ENCODE measurements around the gene AFF3.
"Not testable (repeated sequence)": the region's sequence is repeated elsewhere in the genome, so short reads cannot be mapped to it uniquely, and the experiment has no call there.

Gene AFF3

GRCh38 chr2:100085744-100086143 lies 56.6 kb downstream of the AFF3 start:
- CTCF ChIA-PET = interaction anchor here (0.5 kb wide), 1 partner anchor 529 kb away, joined by 3 read pairs; no protein-coding TSS in a partner anchor
- POLR2A ChIA-PET; DNase-seq (ENCODE audit: extremely low spot score): not testable (repeated sequence)

DNA sequence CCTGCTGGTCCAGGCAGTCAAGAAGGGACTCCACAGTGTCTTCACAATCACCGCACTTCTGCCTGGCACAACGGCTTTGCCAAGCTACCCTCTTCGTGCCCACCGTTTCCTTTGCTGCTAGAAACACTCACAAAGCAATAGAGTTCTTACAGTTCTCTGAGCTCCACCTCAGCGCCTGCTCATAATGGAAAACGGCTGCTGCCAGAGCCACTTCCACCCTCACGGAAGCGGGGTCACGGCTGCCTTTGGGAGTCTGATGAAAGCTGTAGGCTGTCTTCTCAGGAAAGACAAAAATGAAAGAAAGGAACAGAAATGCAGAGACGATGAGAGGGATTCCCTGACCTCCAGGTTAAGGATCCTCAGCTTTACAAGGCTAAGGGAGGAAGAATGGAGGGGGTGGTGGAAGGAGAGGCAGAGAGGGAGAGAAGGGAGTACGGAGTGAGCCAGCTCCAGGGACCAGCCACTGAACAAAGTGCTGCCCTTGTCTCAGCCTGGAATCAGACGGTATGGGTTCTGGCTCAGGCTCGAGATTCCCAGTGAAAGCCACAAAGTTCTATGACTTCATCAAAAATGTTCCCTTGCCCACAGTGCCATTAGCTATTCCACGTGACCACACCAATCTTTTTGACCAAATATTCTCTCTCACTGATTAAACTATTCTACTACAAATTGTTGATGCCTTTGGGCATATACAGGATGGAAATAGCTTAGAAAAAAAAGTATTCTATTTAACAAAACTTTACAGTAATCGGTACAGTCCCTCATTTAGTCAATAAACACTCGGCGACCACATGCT lies 58.8 kb downstream of the AFF3 start:
- CTCF ChIA-PET; DNase-seq (ENCODE audit: extremely low spot score); POLR2A ChIA-PET: not testable (repeated sequence)

GRCh38 chr2:100082302-100082978 lies 60.0 kb downstream of the AFF3 start:
- CTCF ChIA-PET; POLR2A ChIA-PET; DNase-seq (ENCODE audit: extremely low spot score): not testable (repeated sequence)

DNA sequence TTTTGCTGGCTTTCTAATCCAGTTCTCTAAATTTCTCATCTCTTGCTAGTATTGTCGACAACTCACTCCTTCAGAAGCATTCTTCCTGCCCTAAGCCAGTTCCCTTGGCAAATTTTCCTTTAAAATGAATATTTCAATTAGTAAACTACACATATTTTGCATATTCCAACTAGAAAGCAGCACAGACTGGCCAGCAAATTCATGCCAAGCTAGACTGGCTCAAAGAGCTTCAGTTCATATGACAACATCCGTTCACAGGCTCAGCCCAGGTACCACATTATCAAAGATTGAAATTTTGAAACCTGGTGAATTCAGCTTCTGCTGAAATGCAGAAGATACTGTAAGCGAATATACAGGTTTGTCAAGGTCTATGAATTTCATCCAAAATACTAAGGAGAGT lies 64.5 kb downstream of the AFF3 start:
- ChIA-PET CTCF (interaction anchor here (0.5 kb wide), 1 partner anchor 225 kb away, joined by 3 read pairs; no protein-coding TSS in a partner anchor), POLR2A (no interaction called here)
- DNase-seq (ENCODE audit: extremely low spot score) = no peak
- TF ChIP-seq FOXK2 (IDR thresholded peaks at IDR 0.05) (no peak), SUZ12 (IDR thresholded peaks at IDR 0.05) (no peak), ZNF384 (IDR thresholded peaks at IDR 0.05) (no peak), LEF1 (IDR thresholded peaks at IDR 0.05; ENCODE audit: borderline replicate concordance) (no peak), BHLHE40 (IDR thresholded peaks at IDR 0.05; ENCODE audit: borderline replicate concordance) (no peak), ELF4 (IDR thresholded peaks at IDR 0.05) (no peak), HDGF (IDR thresholded peaks at IDR 0.05; ENCODE audit: borderline replicate concordance) (no peak), TARDBP (IDR thresholded peaks at IDR 0.05) (no peak), ARNT (IDR thresholded peaks at IDR 0.05) (no peak), L3MBTL2 (conservative IDR thresholded peaks at IDR 0.05) (no peak), FOXM1 (IDR thresholded peaks at IDR 0.05; ENCODE audit: borderline replicate concordance) (no peak), SP1 (IDR thresholded peaks at IDR 0.05) (no peak), FOXA1 (IDR thresholded peaks at IDR 0.05) (no peak), CTBP1 (IDR thresholded peaks at IDR 0.05; ENCODE audit: borderline replicate concordance) (no peak)
- TF ChIP-seq, protein P1, sequence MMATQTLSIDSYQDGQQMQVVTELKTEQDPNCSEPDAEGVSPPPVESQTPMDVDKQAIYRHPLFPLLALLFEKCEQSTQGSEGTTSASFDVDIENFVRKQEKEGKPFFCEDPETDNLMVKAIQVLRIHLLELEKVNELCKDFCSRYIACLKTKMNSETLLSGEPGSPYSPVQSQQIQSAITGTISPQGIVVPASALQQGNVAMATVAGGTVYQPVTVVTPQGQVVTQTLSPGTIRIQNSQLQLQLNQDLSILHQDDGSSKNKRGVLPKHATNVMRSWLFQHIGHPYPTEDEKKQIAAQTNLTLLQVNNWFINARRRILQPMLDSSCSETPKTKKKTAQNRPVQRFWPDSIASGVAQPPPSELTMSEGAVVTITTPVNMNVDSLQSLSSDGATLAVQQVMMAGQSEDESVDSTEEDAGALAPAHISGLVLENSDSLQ (IDR thresholded peaks at IDR 0.05) = no peak

GRCh38 chr2:100077456-100077855 lies 64.9 kb downstream of the AFF3 start:
- POLR2A ChIA-PET = no interaction called here
- no peak for DNase-seq (ENCODE audit: extremely low spot score)
- CTCF ChIA-PET = no interaction called here
- TF ChIP-seq L3MBTL2 (conservative IDR thresholded peaks at IDR 0.05) = no peak
- no peak for TF ChIP-seq LEF1 (IDR thresholded peaks at IDR 0.05; ENCODE audit: borderline replicate concordance)
- TF ChIP-seq FOXA1 (IDR thresholded peaks at IDR 0.05) = no peak
- no peak for TF ChIP-seq ZNF384 (IDR thresholded peaks at IDR 0.05)
- no peak for TF ChIP-seq BHLHE40 (IDR thresholded peaks at IDR 0.05; ENCODE audit: borderline replicate concordance)

DNA sequence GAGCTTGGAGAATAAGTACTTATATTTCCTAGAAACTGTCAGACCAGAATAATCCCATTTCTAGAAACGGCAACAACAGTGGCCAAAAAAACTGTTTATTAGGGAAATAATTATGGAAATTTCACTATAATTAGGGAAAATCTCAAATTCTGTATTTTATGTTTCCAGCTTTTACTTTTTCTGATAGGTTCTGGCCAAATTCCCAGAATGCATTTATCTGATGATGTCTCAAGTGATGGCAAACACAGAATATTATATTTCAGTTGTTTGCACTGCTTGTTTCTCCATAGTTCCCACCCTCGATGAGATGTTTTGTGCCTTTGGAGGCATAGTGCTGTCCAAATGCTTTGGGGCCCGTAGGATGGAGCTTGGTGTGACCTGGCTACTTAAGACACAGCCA lies 66.9 kb downstream of the AFF3 start:
- DNase-seq (ENCODE audit: extremely low spot score) = no peak
- TF ChIP-seq SP1 (IDR thresholded peaks at IDR 0.05) = no peak
- TF ChIP-seq HDGF (IDR thresholded peaks at IDR 0.05; ENCODE audit: borderline replicate concordance) = no peak
- ChIA-PET CTCF (interaction anchor here (0.7 kb wide), 2 partner anchors 18 to 171 kb away, joined by 3 to 4 read pairs; no protein-coding TSS in a partner anchor), POLR2A (no interaction called here)

GRCh38 chr2:100073110-100073509 lies 69.3 kb downstream of the AFF3 start:
- no peak for DNase-seq (ENCODE audit: extremely low spot score)

More at GRCh38 chr2:100073110-100073509, 69.3 kb downstream of the AFF3 start:
- TF ChIP-seq FOXM1 (IDR thresholded peaks at IDR 0.05; ENCODE audit: borderline replicate concordance) = no peak
- TF ChIP-seq SP1 (IDR thresholded peaks at IDR 0.05) = no peak
- TF ChIP-seq NFRKB (IDR thresholded peaks at IDR 0.05) = no peak
- TF ChIP-seq L3MBTL2 (conservative IDR thresholded peaks at IDR 0.05) = no peak
- TF ChIP-seq LEF1 (IDR thresholded peaks at IDR 0.05; ENCODE audit: borderline replicate concordance) = no peak
- TF ChIP-seq ZNF384 (IDR thresholded peaks at IDR 0.05) = no peak
- TF ChIP-seq SUZ12 (IDR thresholded peaks at IDR 0.05) = no peak
- no peak for TF ChIP-seq TARDBP (IDR thresholded peaks at IDR 0.05)
- TF ChIP-seq HDGF (IDR thresholded peaks at IDR 0.05; ENCODE audit: borderline replicate concordance) = no peak
- TF ChIP-seq CTBP1 (IDR thresholded peaks at IDR 0.05; ENCODE audit: borderline replicate concordance) = no peak
- TF ChIP-seq ELF4 (IDR thresholded peaks at IDR 0.05) = no peak
- no peak for TF ChIP-seq ARNT (IDR thresholded peaks at IDR 0.05)
- TF ChIP-seq, protein P1 (IDR thresholded peaks at IDR 0.05) = no peak
- TF ChIP-seq BHLHE40 (IDR thresholded peaks at IDR 0.05; ENCODE audit: borderline replicate concordance) = no peak
- no peak for TF ChIP-seq FOXA1 (IDR thresholded peaks at IDR 0.05)
- TF ChIP-seq FOXK2 (IDR thresholded peaks at IDR 0.05) = no peak
- ChIA-PET CTCF (no interaction called here), POLR2A (no interaction called here)

All from HEK293T (cell line).